ENCODE measurements around the gene GSG1.
"Not testable (repeated sequence)": the region's sequence is repeated elsewhere in the genome, so short reads cannot be mapped to it uniquely, and the experiment has no call there.

Gene GSG1

DNA sequence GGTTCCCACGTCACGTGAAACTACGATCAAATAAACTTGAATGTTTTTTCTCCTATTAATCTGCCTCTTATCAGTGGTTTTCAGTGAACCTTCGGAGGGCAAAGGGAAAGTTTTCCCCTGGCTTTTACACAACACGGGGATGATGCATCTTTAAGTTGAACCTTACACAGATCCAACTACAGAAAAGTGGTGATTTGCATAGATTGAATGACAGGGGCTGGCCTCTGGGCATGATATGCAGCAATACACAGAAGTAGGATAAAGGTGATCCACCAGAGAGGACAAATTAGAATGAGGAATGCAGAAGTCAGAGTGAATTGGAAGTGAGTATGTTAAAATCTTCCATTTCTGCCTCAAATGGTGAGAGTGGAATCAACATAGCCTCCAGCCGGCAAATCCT is 11.6 kb downstream of the GSG1 start:
- DNase-seq (ENCODE audit: low read depth in 2 of 2) = no peak

GRCh38 chr12:13090054-13090453 is 13.4 kb downstream of the GSG1 start:
- DNase-seq (ENCODE audit: low read depth in 2 of 2) = no peak

DNA sequence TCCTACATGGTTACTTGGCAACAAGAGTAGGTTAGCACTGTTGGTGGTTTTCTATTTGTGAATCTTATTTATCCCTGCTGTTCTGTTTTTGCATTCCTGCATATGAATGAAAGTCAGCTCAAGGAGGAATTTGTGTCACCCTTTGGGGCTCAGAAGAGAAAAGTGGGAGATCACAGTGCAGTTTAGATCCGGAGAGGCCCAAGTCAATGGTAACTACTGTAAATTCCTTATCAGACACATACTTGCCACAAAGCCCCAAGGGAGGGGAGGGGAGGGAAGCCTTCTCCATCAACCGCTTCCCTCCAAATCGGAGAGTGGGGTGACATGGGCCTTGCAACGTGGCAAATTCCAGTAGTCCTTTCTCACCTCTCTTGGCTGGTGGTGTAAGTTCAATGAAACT is 15.0 kb downstream of the GSG1 start:
- DNase-seq (ENCODE audit: low read depth in 2 of 2) = no peak

- DNase-seq (ENCODE audit: low read depth in 2 of 2) = no peak
Observed at GRCh38 chr12:13087766-13088165, 15.7 kb downstream of the GSG1 start.

DNA sequence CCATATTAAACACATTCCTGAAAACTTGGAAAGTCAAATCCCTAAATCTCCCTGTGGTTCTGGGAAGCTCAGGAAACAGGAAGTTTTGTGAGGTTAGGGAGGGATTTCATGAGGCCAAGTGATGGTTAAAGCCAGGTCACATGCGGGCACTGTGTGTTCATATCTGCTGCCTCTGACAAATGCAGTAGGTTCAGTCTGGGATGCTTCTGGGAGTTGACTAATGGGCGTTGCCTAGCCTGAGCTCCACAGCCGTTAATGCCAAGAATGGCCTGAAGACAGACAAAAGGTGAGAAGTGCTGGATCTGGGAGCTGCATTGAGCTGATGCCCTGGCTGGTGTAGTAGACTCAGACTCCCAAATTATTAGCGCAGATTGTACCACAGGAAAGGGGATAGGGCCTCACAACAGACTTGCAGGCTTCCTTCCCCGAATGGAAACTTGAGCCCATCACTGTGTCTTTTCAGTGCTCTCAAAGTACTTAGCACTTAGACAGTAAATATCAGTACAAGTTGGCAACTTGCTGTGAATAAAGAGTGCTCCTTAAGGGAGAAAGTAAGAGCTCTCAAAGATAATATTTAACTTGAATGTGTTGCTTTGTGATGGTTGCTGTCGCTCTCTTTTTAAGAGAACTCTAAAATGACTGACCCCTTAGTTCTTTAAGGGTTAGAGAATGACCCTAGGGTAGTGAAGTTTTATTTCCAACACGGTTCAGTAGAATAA is 17.3 kb downstream of the GSG1 start:
- no peak for DNase-seq (ENCODE audit: low read depth in 2 of 2)

DNA sequence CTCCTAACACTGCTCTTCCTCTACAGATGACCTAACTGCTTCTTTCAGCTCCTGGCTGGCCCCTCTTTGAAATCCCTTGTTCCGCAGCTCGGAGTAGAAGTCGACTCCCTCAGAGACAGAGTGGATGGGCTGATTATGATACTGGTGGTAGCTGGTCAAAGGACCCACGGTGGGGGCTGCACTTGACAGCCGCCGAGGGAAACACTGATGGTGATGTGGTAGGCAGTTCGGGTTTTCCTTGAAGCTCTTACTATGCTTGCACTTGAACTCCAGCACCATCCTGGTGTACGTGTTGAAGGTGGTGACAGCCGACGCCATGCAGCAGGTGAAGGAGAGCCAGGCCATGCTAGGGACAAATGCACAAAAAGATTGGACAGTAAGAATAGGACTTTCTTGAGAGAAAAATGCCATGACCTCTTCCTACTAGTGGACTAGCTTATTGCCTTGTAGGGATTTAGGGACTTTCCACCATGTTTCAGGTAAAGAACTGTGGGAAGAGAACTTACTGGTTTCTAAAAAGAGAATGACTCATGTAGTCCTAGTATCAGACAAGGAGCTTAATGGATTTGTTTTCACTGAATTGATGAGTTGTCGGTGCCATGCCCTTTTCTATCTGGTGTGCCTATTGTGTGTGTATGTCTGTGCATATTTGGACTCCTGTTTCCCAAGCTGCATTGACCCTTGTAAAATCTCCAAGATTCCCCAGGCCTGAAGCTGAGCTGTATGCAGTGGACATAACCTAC is 18.4 kb downstream of the GSG1 start:
- DNase-seq (ENCODE audit: low read depth in 2 of 2) = no peak

DNA sequence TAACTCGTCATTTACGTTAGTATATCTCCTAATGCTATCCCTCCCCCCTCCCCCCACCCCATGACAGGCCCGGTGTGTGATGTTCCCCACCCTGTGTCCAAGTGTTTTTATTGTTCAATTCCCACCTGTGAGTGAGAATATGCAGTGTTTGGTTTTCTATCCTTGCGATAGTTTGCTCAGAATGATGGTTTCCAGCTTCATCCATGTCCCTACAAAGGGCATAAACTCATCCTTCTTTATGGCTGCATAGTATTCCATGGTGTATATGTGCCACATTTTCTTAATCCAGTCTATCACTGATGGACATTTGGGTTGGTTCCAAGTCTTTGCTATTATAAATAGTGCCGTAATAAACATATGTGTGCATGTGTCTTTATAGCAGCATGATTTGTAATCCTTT is 19.8 kb downstream of the GSG1 start:
- not testable (repeated sequence) for DNase-seq (ENCODE audit: low read depth in 2 of 2)

DNA sequence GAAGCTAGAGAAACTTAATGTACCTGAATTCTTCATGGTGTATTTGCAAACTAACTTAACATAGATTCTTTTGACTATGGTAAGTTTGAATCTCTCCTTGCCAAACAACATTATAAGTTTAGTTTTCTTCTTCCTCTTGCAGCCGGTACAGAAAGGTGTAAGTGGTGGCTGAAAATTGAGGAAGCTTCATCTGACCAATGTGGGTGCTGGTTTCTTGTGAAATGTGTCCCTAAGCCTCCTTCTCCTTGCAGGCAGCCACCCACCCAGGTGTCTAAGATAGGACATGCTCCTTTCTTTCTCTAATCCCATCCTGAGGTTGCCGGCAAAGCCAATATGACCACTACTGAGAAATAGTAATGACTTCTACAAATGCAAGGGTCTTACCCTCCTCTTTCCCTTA is 20.6 kb downstream of the GSG1 start:
- DNase-seq (ENCODE audit: low read depth in 2 of 2) = no peak

DNA sequence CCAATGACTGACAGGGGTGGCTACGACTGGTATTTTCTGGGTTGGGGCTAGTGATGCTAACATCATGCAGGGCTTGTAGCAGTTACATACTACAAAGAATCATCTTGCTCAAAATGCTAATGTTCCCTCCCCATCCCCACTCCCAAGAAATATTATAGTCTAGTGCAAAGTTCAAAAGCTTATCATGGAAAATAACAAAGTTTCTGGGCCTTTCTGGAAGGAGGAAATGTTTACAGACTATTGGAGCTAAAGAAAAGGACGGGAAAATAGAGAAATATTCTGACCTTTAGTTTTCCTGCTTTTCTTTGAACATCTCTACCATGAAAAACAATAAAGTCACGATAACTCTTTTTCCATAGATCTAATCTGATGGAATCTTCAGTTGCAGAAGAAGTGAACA is 23.2 kb downstream of the GSG1 start:
- DNase-seq (ENCODE audit: low read depth in 2 of 2) = no peak

DNA sequence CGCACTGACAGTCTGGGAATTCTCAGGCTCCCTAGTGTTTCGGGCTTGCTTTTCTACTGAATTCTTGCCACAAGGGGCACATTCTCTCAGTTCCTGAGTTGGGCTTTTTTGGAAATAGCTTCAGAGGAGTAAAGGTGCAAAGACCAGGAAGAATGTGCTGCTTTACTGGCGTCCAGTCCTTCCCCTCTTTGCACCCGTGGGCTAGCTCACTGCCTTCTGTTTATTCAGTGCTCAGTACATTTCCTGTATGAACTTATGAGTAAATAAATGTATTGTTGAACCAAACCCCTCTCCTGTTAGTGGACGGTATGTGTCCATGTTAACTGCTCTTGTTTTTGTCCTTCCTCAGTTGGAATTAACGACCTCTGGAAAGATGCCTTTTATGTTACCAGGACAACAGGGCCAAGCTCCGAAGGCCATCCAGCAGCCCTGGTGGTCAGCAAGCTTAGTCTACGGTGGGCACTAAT is 24.0 kb downstream of the GSG1 start:
- DNase-seq (ENCODE audit: low read depth in 2 of 2) = no peak

DNA sequence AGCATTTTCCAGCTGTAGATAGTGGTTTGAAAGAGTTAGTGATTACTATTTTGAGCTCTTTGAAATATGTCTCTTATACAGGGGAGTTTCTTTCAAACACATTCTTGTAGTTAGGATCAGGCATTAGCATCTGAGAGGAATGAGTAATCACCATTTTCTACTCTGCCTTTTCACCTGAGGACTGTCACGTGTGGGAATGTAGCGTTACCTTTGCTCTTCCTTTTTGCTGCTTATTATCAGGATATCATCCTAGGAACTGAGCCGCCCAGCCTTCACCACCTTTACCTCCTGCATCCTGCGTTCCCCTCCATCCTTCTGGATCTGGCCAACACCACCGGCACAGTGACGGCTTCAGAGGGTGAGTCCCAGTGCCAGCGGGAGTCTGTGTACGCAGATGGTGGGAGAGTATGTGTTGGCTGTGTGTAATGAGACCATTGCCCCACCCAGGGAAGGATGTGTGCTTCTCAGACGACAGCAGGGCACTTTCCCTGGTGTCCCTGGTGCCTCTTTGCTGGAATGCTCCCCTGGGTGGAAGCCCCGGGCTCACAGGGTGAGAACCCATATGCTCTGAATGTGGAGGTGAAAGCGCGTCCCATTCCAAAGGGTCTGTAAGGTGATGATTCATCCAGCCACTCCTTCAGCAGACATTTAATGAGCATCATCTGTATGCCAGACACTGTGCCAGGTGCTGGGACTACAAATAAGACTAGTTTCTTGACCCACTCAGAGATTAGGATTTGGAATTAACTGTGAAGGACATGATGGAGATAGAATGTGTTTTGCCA is 27.5 kb downstream of the GSG1 start:
- no peak for DNase-seq (ENCODE audit: low read depth in 2 of 2)

DNA sequence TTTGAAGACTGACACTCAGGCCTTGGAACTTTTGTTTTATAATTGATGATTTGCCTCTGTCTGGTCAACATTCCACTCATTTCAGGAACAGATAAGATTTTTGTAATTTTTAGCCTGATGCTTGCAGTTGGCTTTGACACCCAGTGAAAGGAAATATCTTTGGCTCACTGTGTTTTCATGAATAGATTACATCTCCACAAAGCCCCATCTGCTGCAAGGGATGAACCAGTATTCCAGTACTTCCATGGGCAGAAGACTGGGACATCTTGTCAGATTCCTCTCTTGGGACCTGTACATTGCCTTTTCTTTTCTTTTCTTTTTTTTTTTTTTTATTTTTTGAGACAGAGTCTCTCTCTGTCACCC is 28.4 kb downstream of the GSG1 start:
- no peak for DNase-seq (ENCODE audit: low read depth in 2 of 2)

DNA sequence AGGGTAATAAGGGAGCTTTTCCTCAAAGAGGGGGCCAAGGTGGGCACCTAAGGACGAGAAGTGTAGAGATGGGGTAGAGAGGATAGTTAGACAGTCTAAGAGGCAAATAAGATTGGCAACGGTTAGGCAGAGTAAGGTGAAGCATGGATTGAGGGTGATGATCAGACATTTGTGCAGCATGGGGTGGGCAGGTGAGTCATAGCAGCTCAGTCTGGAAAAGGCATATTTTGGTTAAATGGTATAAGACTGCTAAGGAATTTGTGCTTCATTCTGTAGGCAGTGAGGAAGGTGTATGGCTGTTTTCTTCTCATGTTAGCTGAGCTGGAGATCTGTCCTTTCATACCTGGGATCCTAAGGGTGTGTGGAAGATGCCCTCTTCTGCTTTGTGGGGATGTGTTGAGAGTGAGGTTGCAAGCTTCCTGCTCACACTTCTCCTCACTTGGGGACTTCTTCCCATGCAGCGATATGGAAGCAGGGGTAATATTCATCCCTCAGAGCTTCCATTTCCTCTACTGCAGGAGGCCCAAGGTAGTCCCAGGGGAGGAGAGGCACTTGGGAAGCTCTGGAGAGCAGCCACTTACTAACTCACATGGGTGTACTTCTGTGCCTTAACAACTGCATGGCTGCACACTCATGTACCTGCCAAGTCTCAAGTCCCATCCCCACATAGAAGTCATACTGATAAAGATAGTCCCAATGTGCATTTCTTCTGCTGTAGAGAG is 28.9 kb downstream of the GSG1 start:
- DNase-seq (ENCODE audit: low read depth in 2 of 2) = no peak

GRCh38 chr12:13073173-13073572 is 30.3 kb downstream of the GSG1 start:
- DNase-seq (ENCODE audit: low read depth in 2 of 2) = no peak

GRCh38 chr12:13071305-13072280 is 31.9 kb downstream of the GSG1 start:
- no peak for DNase-seq (ENCODE audit: low read depth in 2 of 2)

GRCh38 chr12:13069380-13069779 is 34.1 kb downstream of the GSG1 start:
- DNase-seq (ENCODE audit: low read depth in 2 of 2) = no peak

GRCh38 chr12:13067322-13067721 is 36.1 kb downstream of the GSG1 start:
- DNase-seq (ENCODE audit: low read depth in 2 of 2) = no peak

DNA sequence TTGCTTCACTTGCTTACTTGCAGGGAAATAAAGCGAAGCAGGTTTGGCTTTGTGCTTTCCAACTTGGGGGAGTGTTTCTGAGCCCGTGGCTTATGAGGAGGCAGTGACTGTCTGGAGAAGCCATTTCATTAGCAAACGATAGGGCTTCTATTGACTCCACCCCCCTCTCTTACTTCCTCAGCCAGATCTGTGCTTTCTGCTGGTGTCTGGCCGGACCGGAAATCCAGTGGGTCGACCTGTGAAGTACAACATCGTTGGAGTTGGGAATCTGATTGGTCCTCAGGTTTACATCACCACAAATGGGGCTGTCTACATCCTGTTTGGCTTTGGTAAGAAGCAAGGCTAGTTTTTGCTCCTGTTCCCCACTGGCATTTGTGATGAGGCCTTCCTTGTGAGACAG is 37.0 kb downstream of the GSG1 start:
- no peak for DNase-seq (ENCODE audit: low read depth in 2 of 2)

- no peak for DNase-seq (ENCODE audit: low read depth in 2 of 2)
Observed at GRCh38 chr12:13066014-13066413, 37.5 kb downstream of the GSG1 start.

DNA sequence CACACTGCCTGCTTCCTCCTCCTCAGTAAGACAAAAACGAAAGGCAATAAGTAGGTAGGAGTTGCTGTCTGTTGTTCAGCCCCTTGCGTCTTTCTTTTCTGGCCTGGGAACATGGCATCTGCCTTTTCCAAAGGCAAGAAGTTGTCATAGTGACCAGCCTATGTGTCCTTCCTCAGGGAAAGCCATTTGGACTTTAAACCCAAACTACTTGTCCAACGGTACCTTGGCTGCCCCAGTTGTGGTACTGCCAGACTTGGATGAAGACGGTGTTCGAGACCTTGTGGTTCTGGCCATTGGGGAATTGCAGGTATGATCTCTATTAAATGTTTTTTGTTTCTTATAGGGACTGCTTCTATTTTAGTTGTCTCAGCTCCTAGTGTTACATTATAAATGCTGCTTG is 40.8 kb downstream of the GSG1 start:
- no peak for DNase-seq (ENCODE audit: low read depth in 2 of 2)

DNA sequence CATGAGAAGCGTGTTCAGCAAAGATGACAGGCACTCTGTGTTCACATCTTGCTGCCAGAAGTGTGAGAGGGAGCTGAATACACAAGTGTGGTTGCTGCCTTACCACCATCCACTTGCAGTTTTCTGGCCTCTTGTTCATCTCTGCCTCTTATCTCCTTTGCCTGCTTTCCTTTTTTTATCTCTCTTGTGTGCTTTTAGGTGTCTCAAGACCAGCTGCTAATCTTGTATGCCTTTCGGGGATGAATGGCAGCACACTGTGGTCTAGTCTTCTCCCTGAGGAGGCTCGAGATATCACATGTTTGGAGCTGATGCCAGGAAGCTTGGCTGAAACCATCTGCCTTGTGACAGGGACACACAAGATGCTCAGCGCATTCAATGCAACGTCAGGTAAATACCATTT is 42.1 kb downstream of the GSG1 start:
- no peak for DNase-seq (ENCODE audit: low read depth in 2 of 2)
